Heart left ventricle (tissue), 16 donors: Measurements from ENCODE around the gene SCAI. TPM values are rescaled to one million over a fixed set of nuclear protein-coding genes. Genes with fewer than 3 reads are reported as not detected.
"Not testable (repeated sequence)": the region's sequence is repeated elsewhere in the genome, so short reads cannot be mapped to it uniquely, and the experiment has no call there.

Experiments used
- ATAC-seq, 4 donors: fragments of 200-7000 bp; cut with Tn5 transposase; one replicate each; pipeline ENCODE4 v1.9.1; 2020 to 2022; ENCODE audit warnings: moderate library complexity in 4 of 4, mild to moderate bottlenecking in 3 of 4, moderate number of reproducible peaks in 1 of 4
- DNase-seq, 5 donors: peaks; one replicate each; pipeline ENCODE4 v3.0.0-alpha.2; 2020
- H3K27ac ChIP-seq, 12 donors: fragments of 200-600 bp; sonication (generic) in 4 of 12; one replicate each; pipeline versions ENCODE4 v1.5.0 to v1.8.0; 2016 to 2022; ENCODE audit warnings: mild to moderate bottlenecking in 2 of 12
- H3K27me3 ChIP-seq, 9 donors: fragments of 200-600 bp; sonication (generic) in 2 of 9; one replicate each; pipeline versions ENCODE4 v1.5.1 to v1.8.0; 2016 to 2022; ENCODE audit warnings: mild to moderate bottlenecking in 3 of 9
- H3K36me3 ChIP-seq, 9 donors: fragments of 200-600 bp; sonication (generic) in 2 of 9; one replicate each; pipeline versions ENCODE4 v1.5.0 to v1.8.0; 2018 to 2022; ENCODE audit warnings: mild to moderate bottlenecking in 2 of 9
- H3K4me1 ChIP-seq, 12 donors: fragments of 200-600 bp; sonication (generic) in 4 of 12; one replicate each; pipeline versions ENCODE4 v1.5.0 to v1.8.0; 2016 to 2022; ENCODE audit warnings: mild to moderate bottlenecking in 3 of 12
- H3K4me3 ChIP-seq, 12 donors: fragments of 200-600 bp; sonication (generic) in 4 of 12; one replicate each; pipeline versions ENCODE4 v1.5.0 to v1.8.0; 2017 to 2022; ENCODE audit warnings: mild to moderate bottlenecking in 9 of 12, moderate library complexity in 4 of 12
- H3K9me3 ChIP-seq, 12 donors: fragments of 200-600 bp; sonication (generic) in 4 of 12; one replicate each; pipeline versions ENCODE4 v1.5.0 to v1.8.0; 2016 to 2022; ENCODE audit warnings: mild to moderate bottlenecking in 1 of 12
- POLR2A ChIP-seq, 2 donors: fragments of 450-650 bp; IDR thresholded peaks; one replicate each; pipeline ENCODE4 v1.6.1; 2017; ENCODE audit warnings: antibody characterized with exemption in 2 of 2, mild to moderate bottlenecking in 2 of 2, moderate library complexity in 2 of 2
- WGBS, 4 donors: extraction: QIAGEN DNeasy Blood & Tissue Kit in 2 of 4; methylation state at CpG; one replicate each; pipeline versions ENCODE4 v1.1.5 to v1.1.7; 2013 to 2018; 5-methylcytosine and 5-hydroxymethylcytosine counted together
- intact Hi-C, 10 donors: fragments of 100-400 bp; cut with DNase I; formaldehyde crosslinking; loops; one replicate each; pipeline versions ENCODE4 v1.11.1 to v1.14.2; 2022
- polyA plus RNA-seq, 2 donors: library from polyadenylated mRNA; stranded (reverse); fragments of 200-250 nt; gene quantifications; one replicate each; pipeline ENCODE4 v1.2.3, GENCODE V29; 2013
- total RNA-seq, 9 donors: library from RNA; depleted of rRNA in 2 of 9; stranded (reverse); fragments of >200 nt in 2 of 9; fragmentation: NEBNext Ultra II Directional in 3 of 9; extraction: Animal tissue kit (Norgen Biotek cat#: 25700) in 3 of 9; gene quantifications; one replicate each; pipeline versions ENCODE4 v1.1.0 to v1.2.4, GENCODE V29; 2016 to 2023
- TF ChIP-seq, protein P1 (sequence below), 12 donors: fragments of 200-600 bp; sonication (generic) in 4 of 12; IDR thresholded peaks; one replicate each; pipeline versions ENCODE4 v1.5.0 to v1.8.0; 2018 to 2022; ENCODE audit warnings: antibody characterized with exemption in 12 of 12, mild to moderate bottlenecking in 5 of 12
- donor health status: ischemic (EF 13 %, LVEDD 7.1; RV severe dilation, severe dysfunction).
- donor health status: healthy with polysubstance abuse.
- donor health status: DM: no; HTN: yes; CAD: no.
- donor health status: DM: no; HTN: no; CAD: no.
- donor health status: ischemic (EF 25% LVEDD 6.9; RV normal size, moderate dysfunction).
- donor health status: ischemic (EF 25% LVEDD 5.7; RV mildly dilated, moderate dysfunction).
- donor health status: healthy.
- donor health status: DM: yes; HTN: yes; CAD: no.
- donor health status: ischemic (EF 35%, LVEDD 5.7; RV mildly dilated, moderate dysfunction).
- donor health status: nonischemic (EF 11% LVEDD 7.7; RV severe dilation, severe dysfunction).
- donor health status: DM: yes; HTN: yes; CAD: no.
- donor health status: PGD.
- donor health status: ischemic (EF 29% LVEDD 5.4; RV normal size, mild dysfunction).
- donor health status: nonischemic (EF 23%, LVEDD 6.1; RV moderate dilation, normal function).

SCAI gene
- total and polyA plus RNA-seq, 11 donors: 1.4 to 5.3 (median 3.8) TPM

DNA sequence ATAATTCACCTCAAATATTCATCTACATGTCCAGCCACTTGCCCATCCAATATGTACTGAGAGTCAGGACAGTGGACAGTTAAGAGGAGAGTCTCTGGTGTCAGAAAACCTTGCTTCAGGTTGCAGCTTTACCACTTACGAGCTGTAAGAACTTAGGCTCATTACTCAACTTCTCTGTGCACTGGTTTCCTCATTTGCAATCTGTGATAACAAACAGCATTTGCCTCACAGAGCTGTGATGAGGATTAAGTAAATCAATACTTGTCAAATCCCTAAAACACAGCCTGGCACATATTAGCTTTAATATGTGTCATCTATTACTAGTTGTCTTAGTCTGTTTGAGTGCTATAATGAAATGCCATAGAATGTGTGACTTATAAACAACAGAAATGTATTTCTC, 211.0 kb downstream of the SCAI start:
- intact Hi-C loops: no loop called here
- no peak overlapping the region for H3K27ac ChIP-seq

DNA sequence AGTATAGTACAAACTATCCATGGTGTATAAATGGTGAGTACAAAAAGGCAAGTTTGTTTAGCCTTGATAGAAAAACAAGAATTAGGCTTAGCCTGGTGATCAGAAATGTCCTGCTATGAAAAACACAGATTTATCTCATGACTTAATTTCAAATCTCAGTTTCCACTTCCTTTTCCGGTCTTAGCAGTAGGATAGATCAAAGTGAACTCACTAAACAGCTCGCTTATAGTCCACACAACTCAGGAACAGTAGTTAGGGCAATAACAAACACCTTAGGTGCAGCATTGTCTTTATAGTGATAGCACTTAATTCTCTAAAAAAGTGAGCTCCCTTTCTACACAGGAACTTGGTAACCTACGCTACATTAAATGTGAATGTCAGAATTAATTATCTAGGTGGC, 213.9 kb downstream of the SCAI start:
- ATAC-seq (no peak), DNase-seq (no peak)
- Histone ChIP-seq H3K4me1 (no peaks in the 10 kb centered on the region), H3K27ac (no peak overlapping the region), H3K9me3 (no peaks in the 10 kb centered on the region), H3K27me3 (no peaks in the 10 kb centered on the region), H3K4me3 (no peak overlapping the region), H3K36me3 (peaks cover 0 to 99% (median 95%) of the 10 kb centered on the region in 9 donors)
- TF ChIP-seq, protein P1, sequence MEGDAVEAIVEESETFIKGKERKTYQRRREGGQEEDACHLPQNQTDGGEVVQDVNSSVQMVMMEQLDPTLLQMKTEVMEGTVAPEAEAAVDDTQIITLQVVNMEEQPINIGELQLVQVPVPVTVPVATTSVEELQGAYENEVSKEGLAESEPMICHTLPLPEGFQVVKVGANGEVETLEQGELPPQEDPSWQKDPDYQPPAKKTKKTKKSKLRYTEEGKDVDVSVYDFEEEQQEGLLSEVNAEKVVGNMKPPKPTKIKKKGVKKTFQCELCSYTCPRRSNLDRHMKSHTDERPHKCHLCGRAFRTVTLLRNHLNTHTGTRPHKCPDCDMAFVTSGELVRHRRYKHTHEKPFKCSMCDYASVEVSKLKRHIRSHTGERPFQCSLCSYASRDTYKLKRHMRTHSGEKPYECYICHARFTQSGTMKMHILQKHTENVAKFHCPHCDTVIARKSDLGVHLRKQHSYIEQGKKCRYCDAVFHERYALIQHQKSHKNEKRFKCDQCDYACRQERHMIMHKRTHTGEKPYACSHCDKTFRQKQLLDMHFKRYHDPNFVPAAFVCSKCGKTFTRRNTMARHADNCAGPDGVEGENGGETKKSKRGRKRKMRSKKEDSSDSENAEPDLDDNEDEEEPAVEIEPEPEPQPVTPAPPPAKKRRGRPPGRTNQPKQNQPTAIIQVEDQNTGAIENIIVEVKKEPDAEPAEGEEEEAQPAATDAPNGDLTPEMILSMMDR (IDR thresholded peaks at IDR 0.05): no peak
- no peak for TF ChIP-seq POLR2A (IDR thresholded peaks at IDR 0.05)
- 84 to 91% (median 85%) methylated on average over 3 of the region's 3 CpGs for WGBS, 4 donors
- intact Hi-C loops: no loop called here

More for the DNA sequence above, 211.0 kb downstream of the SCAI start:
- H3K4me1 ChIP-seq: no peaks in the 10 kb centered on the region
- DNase-seq (no peak), ATAC-seq (no peak)
- no peaks in the 10 kb centered on the region for H3K27me3 ChIP-seq
- peaks cover 0 to 100% (median 99%) of the 10 kb centered on the region in 9 donors for H3K36me3 ChIP-seq
- no peaks in the 10 kb centered on the region for H3K9me3 ChIP-seq
- H3K4me3 ChIP-seq: no peak overlapping the region
- TF ChIP-seq, protein P1 (IDR thresholded peaks at IDR 0.05): no peak
- no peak for TF ChIP-seq POLR2A (IDR thresholded peaks at IDR 0.05)
- 85 to 96% (median 91%) methylated on average over 1 of the region's 1 CpG for WGBS, 4 donors

- Histone ChIP-seq H3K27me3 (no peaks in the 10 kb centered on the region), H3K9me3 (no peaks in the 10 kb centered on the region), H3K4me1 (no peaks in the 10 kb centered on the region), H3K4me3 (no peak overlapping the region), H3K36me3 (peaks cover 0 to 99% (median 95%) of the 10 kb centered on the region in 9 donors), H3K27ac (no peak overlapping the region)
- TF ChIP-seq, protein P1 (IDR thresholded peaks at IDR 0.05): no peak
- no peak for TF ChIP-seq POLR2A (IDR thresholded peaks at IDR 0.05)
- ATAC-seq: no peak
- WGBS, 4 donors: 59 to 72% (median 69%) methylated on average over 3 of the region's 3 CpGs
- DNase-seq: no peak
- intact Hi-C loops: no loop called here
Measured at GRCh38 chr9:124928116-124928515, 215.2 kb downstream of the SCAI start.

DNA sequence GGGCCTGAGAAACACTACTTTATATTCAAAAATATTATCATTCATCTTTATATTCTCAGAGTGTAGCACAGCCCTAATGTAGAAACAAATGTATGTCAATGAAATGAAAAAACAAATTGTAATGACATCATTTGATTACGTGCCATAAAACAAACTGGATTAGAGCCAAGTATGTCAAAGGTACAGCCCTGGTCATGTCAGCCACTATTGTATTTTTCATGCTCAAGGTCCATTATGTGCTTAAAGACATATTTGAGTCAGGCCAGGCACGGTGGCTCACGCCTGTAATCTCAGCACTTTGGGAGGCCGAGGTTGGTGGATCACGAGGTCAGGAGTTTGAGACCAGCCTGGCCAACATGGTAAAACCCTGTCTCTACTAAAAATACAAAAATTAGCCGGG, 222.9 kb downstream of the SCAI start:
- H3K4me1 ChIP-seq, H3K27me3 ChIP-seq, DNase-seq, H3K4me3 ChIP-seq, H3K27ac ChIP-seq, ATAC-seq, H3K9me3 ChIP-seq, intact Hi-C loops: not testable (repeated sequence)
- peaks cover 0 to 97% (median 72%) of the 10 kb centered on the region in 9 donors for H3K36me3 ChIP-seq
- 82 to 88% (median 84%) methylated on average over 6 of the region's 6 CpGs for WGBS, 4 donors

DNA sequence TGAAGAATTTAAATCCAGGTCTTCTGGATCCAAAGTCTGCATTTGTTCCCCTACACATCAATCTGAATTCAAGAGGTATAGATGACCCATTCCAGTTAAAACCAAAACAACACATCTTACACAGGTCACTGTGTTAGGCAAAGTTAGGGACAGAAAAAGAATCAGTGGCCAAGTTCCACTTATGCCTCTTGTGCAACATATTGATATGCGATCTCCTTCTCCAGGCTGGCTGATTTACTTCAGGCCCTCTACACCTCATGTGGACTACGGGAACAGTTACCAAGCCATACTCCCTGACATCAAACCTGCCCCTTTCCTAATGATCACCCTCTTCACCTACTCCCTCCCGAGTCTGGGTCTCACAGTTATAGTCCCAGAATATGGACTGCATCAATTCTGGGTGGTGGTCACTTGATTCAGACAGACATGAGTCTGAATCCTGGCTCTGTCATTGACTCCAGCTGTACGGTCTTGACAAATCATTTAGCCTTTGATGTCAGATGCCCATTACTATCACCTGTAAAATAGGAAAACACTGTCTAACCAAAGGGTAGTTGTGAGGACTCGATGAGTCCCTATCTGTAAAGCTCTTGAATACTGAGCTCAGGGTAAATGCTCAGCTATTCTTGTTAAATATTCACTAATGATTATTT, 228.4 kb downstream of the SCAI start:
- no peaks in the 10 kb centered on the region for H3K27me3 ChIP-seq
- intact Hi-C loops: no loop called here
- TF ChIP-seq, protein P1 (IDR thresholded peaks at IDR 0.05): no peak
- TF ChIP-seq POLR2A (IDR thresholded peaks at IDR 0.05): no peak
- H3K4me3 ChIP-seq: no peak overlapping the region
- H3K27ac ChIP-seq: no peak overlapping the region
- H3K36me3 ChIP-seq: peaks cover 0 to 98% (median 72%) of the 10 kb centered on the region in 9 donors
- ATAC-seq (no peak), DNase-seq (no peak)
- H3K9me3 ChIP-seq: no peaks in the 10 kb centered on the region
- no peaks in the 10 kb centered on the region for H3K4me1 ChIP-seq
- WGBS, 4 donors: 72 to 99% (median 97%) methylated on average over 5 of the region's 5 CpGs
